GM12878 (cell line): Measurements from ENCODE around the gene CUL9. TPM values are rescaled to one million over a fixed set of nuclear protein-coding genes. Genes with fewer than 3 reads are reported as not detected.

ENCODE experiments used
- DPF2 ChIP-seq: fragments of 450-650 bp; IDR thresholded peaks from 2 replicates; pipeline ENCODE4 v1.6.1; 2017; ENCODE audit warnings: mild to moderate bottlenecking
- E2F8 ChIP-seq: fragments of 450-650 bp; IDR thresholded peaks from 2 replicates; pipeline ENCODE4 v1.6.1; 2018; ENCODE audit warnings: mild to moderate bottlenecking, low read depth, moderate library complexity; ENCODE audit not compliant: partially characterized antibody
- ETV6 ChIP-seq, 2 experiments: fragments of 450-650 bp in 1 of 2; IDR thresholded peaks in 1 of 2; conservative IDR thresholded peaks in 1 of 2; 2 replicates each; pipeline ENCODE4 v1.6.1; 2014; ENCODE audit warnings: antibody characterized with exemption in 1 of 2, borderline replicate concordance in 1 of 2, low read depth in 1 of 2, mild to moderate bottlenecking in 1 of 2, moderate library complexity in 1 of 2
- FOS ChIP-seq: IDR thresholded peaks from 3 replicates; pipeline ENCODE4 v1.6.1; 2011; ENCODE audit warnings: borderline replicate concordance; ENCODE audit not compliant: insufficient read length; ENCODE audit errors: extremely low read depth
- HSF1 ChIP-seq: fragments of 150-350 bp; IDR thresholded peaks from 2 replicates; pipeline ENCODE4 v1.6.1; 2014; ENCODE audit warnings: mild to moderate bottlenecking, low read depth, low read length
- IRF3 ChIP-seq: fragments of 450-650 bp; IDR thresholded peaks from 2 replicates; pipeline ENCODE4 v1.6.1; 2014; ENCODE audit warnings: mild to moderate bottlenecking
- MYB ChIP-seq: fragments of 150-350 bp; IDR thresholded peaks from 2 replicates; pipeline ENCODE4 v1.6.1; 2014; ENCODE audit warnings: mild to moderate bottlenecking, low read depth, low read length, borderline replicate concordance
- MYC ChIP-seq: IDR thresholded peaks from 2 replicates; pipeline ENCODE4 v1.6.1; 2011; ENCODE audit warnings: mild to moderate bottlenecking, low read length, moderate library complexity, inconsistent platforms; ENCODE audit not compliant: insufficient read depth, insufficient replicate concordance, insufficient read length, severe bottlenecking
- PAX5 ChIP-seq: IDR thresholded peaks from 2 replicates; pipeline ENCODE4 v1.6.1; 2011; ENCODE audit warnings: low read depth, low read length, borderline replicate concordance
- RELB ChIP-seq: fragments of 450-650 bp; IDR thresholded peaks from 2 replicates; pipeline ENCODE4 v1.6.1; 2017; ENCODE audit warnings: low read depth, mild to moderate bottlenecking, moderate library complexity
- RFX5 ChIP-seq: IDR thresholded peaks from 2 replicates; pipeline ENCODE4 v1.6.1; 2011; ENCODE audit warnings: low read depth, low read length, improper control_type of control experiment
- SKIL ChIP-seq: fragments of 450-650 bp; IDR thresholded peaks from 2 replicates; pipeline ENCODE4 v1.6.1; 2017; ENCODE audit warnings: mild to moderate bottlenecking, low read depth, inconsistent platforms; ENCODE audit not compliant: poor library complexity, severe bottlenecking
- SMAD1 ChIP-seq: fragments of 450-650 bp; IDR thresholded peaks from 2 replicates; pipeline ENCODE4 v1.6.1; 2018; ENCODE audit warnings: mild to moderate bottlenecking, low read depth; ENCODE audit not compliant: partially characterized antibody
- SUPT20H ChIP-seq: IDR thresholded peaks from 2 replicates; pipeline ENCODE4 v1.6.1; 2011; ENCODE audit warnings: low read depth, mild to moderate bottlenecking, low read length, moderate library complexity, borderline replicate concordance; ENCODE audit not compliant: control insufficient read depth
- USF2 ChIP-seq: IDR thresholded peaks from 2 replicates; pipeline ENCODE4 v1.6.1; 2011; ENCODE audit warnings: low read depth, low read length, improper control_type of control experiment, borderline replicate concordance
- YBX1 ChIP-seq: fragments of 450-650 bp; IDR thresholded peaks from 2 replicates; pipeline ENCODE4 v1.6.1; 2016; ENCODE audit warnings: antibody characterized with exemption
- ZSCAN29 ChIP-seq: fragments of 450-650 bp; IDR thresholded peaks from 2 replicates; pipeline ENCODE4 v1.6.1; 2017; ENCODE audit warnings: mild to moderate bottlenecking, moderate library complexity
- polyA plus RNA-seq, 11 experiments: library from polyadenylated mRNA; depleted of rRNA in 4 of 11; unstranded in 6 of 11; stranded (reverse) in 5 of 11; fragments of >200 nt; fragmentation: Nextera tagmentation in 4 of 11; fragmentation: Illumina TruSeq in 1 of 11; extraction: Ambion mirVana in 4 of 11; extraction: Trizol in 1 of 11; gene quantifications; 1 replicate in 1 of 11; 2 replicates in 10 of 11; pipeline versions ENCODE4 v1.2.1 to v1.2.3, GENCODE V29; 2011 to 2016; ENCODE audit warnings: inconsistent platforms in 2 of 11, missing spikeins in 2 of 11, low read depth in 1 of 11
- total RNA-seq, 4 experiments: library from RNA; depleted of rRNA in 3 of 4; stranded (reverse); fragments of >200 nt in 3 of 4; fragmentation: Illumina TruSeq in 1 of 4; extraction: Trizol in 1 of 4; gene quantifications; 2 replicates each; pipeline versions ENCODE4 v1.2.1 to v1.2.3, GENCODE V29; 2013 to 2021

Gene CUL9
- total and polyA plus RNA-seq, 10 of the 15 experiments (the other 5 are each of a cell fraction or from before 2014, with no cell fraction given): 1.2 to 48.3 (median 17.2) TPM

- TF ChIP-seq SKIL: peak; percentile 71
- TF ChIP-seq YBX1: no peak
- TF ChIP-seq RFX5: peak; percentile 86
- TF ChIP-seq ETV6 (conservative IDR thresholded peaks at IDR 0.05 in 1 of 2, IDR thresholded peaks at IDR 0.05 in 1 of 2; ENCODE audit: borderline replicate concordance in 1 of 2, low read depth in 1 of 2): peak in 1 of 2 experiments; percentile 64; a peak in 1 of 4 replicates
- no peak for TF ChIP-seq HSF1
- peak; percentile 79 for TF ChIP-seq FOS
- peak; percentile 65; the same call in 1 of the 2 replicates for TF ChIP-seq PAX5
- no peak for TF ChIP-seq SUPT20H
- TF ChIP-seq USF2: no peak
- no peak for TF ChIP-seq MYB
- peak; percentile 78 for TF ChIP-seq RELB
- peak; percentile 83 for TF ChIP-seq E2F8
- TF ChIP-seq ZSCAN29: no peak
- TF ChIP-seq IRF3: peak; percentile 90
- TF ChIP-seq DPF2: peak; percentile 70
- TF ChIP-seq MYC: no peak
- TF ChIP-seq SMAD1: no peak
These were observed 7.5 kb upstream of the CUL9 start (continued) for GRCh38 chr6:43174263-43175112.
